Upper lobe of left lung (tissue), 6 donors: Measurements from ENCODE around the gene MRPS9. TPM values are rescaled to one million over a fixed set of nuclear protein-coding genes. Genes with fewer than 3 reads are reported as not detected.

Experiments used
- ATAC-seq, 2 donors: fragments of 200-7000 bp; cut with Tn5 transposase; one replicate each; pipeline ENCODE4 v1.9.1; 2022; ENCODE audit warnings: mild to moderate bottlenecking in 2 of 2, moderate library complexity in 2 of 2; ENCODE audit not compliant: low FRiP score in 2 of 2
- DNase-seq, 2 donors: peaks; one replicate each; pipeline ENCODE4 v3.0.0-alpha.2; 2019 to 2020
- H3K27ac ChIP-seq, 4 donors: fragments of 200-600 bp; sonication (generic); one replicate each; pipeline ENCODE4 v1.5.1; 2016 to 2019
- H3K27me3 ChIP-seq, 4 donors: fragments of 200-600 bp; sonication (generic); one replicate each; pipeline ENCODE4 v1.5.1; 2017 to 2019
- H3K36me3 ChIP-seq, 4 donors: fragments of 200-600 bp; sonication (generic); one replicate each; pipeline ENCODE4 v1.5.1; 2016 to 2019
- H3K4me1 ChIP-seq, 4 donors: fragments of 200-600 bp; sonication (generic); one replicate each; pipeline ENCODE4 v1.5.1; 2018 to 2019
- H3K4me3 ChIP-seq, 4 donors: fragments of 200-600 bp; sonication (generic); one replicate each; pipeline ENCODE4 v1.5.1; 2017 to 2019; ENCODE audit warnings: mild to moderate bottlenecking in 2 of 4, moderate library complexity in 1 of 4
- H3K9me3 ChIP-seq, 4 donors: fragments of 200-600 bp; sonication (generic); one replicate each; pipeline ENCODE4 v1.5.1; 2018 to 2019
- CTCF ChIP-seq, 6 experiments: fragments of 450-650 bp in 4 of 6; fragments of 200-600 bp in 2 of 6; sonication (generic) in 2 of 6; IDR thresholded peaks; one replicate each; pipeline ENCODE4 v1.5.1; 2016 to 2019; ENCODE audit warnings: antibody characterized with exemption in 6 of 6
- EP300 ChIP-seq, 4 donors: sonication (generic); formaldehyde crosslinking; IDR thresholded peaks; one replicate each; pipeline ENCODE4 v1.5.1; 2017; ENCODE audit warnings: antibody characterized with exemption in 4 of 4, control low read depth in 2 of 4
- POLR2A ChIP-seq, 4 donors: fragments of 450-650 bp; IDR thresholded peaks; one replicate each; pipeline ENCODE4 v1.5.1; 2016 to 2017; ENCODE audit warnings: antibody characterized with exemption in 4 of 4, mild to moderate bottlenecking in 2 of 4
- POLR2AphosphoS5 ChIP-seq, 2 donors: sonication (generic); formaldehyde crosslinking; IDR thresholded peaks; one replicate each; pipeline ENCODE4 v1.5.1; 2017; ENCODE audit warnings: antibody characterized with exemption in 2 of 2
- WGBS, 2 donors: methylation state at CpG; one replicate each; pipeline ENCODE4 v1.1.5; 2017 to 2018; 5-methylcytosine and 5-hydroxymethylcytosine counted together
- total RNA-seq, 6 donors: library from RNA; depleted of rRNA in 4 of 6; stranded (reverse); fragments of >200 nt in 4 of 6; gene quantifications; one replicate each; pipeline versions ENCODE4 v1.1.0 to v1.2.1, GENCODE V29; 2016 to 2021
- donor health status: DM: no; HTN: no; CAD: no; lungs with moderate emphysema.
- donor health status: DM: no; HTN: yes; CAD: no; lungs with severe emphysema.

MRPS9 gene
- total RNA-seq, 6 donors from 2014 or later = 15.4 to 17.8 (median 17.0) TPM

- no peak for DNase-seq
These were observed 17.7 kb downstream of the MRPS9 start for GRCh38 chr2:105055613-105056012.

GRCh38 chr2:105056245-105056644 lies 18.4 kb downstream of the MRPS9 start:
- Histone ChIP-seq H3K9me3 (no peaks in the 10 kb centered on the region), H3K27ac (no peak overlapping the region), H3K27me3 (no peaks in the 10 kb centered on the region), H3K4me1 (no peaks in the 10 kb centered on the region), H3K36me3 (peaks cover 0 to 4% (median 1%) of the 10 kb centered on the region in 4 donors), H3K4me3 (no peak overlapping the region)
- TF ChIP-seq CTCF (IDR thresholded peaks at IDR 0.05) = no peak
- TF ChIP-seq POLR2A (IDR thresholded peaks at IDR 0.05) = no peak
- no peak for TF ChIP-seq POLR2AphosphoS5 (IDR thresholded peaks at IDR 0.05)
- TF ChIP-seq EP300 (IDR thresholded peaks at IDR 0.05) = no peak
- DNase-seq = no peak
- 84 to 94% methylated on average over 3 of the region's 3 CpGs for WGBS, 2 donors
- ATAC-seq = no peak

More at GRCh38 chr2:105055613-105056012, 17.7 kb downstream of the MRPS9 start:
- no peak overlapping the region for H3K4me3 ChIP-seq
- H3K9me3 ChIP-seq = no peaks in the 10 kb centered on the region
- no peaks in the 10 kb centered on the region for H3K4me1 ChIP-seq
- TF ChIP-seq POLR2A (IDR thresholded peaks at IDR 0.05) (no peak), CTCF (IDR thresholded peaks at IDR 0.05) (no peak), EP300 (IDR thresholded peaks at IDR 0.05) (no peak), POLR2AphosphoS5 (IDR thresholded peaks at IDR 0.05) (no peak)
- 68 to 95% methylated on average over 2 of the region's 2 CpGs for WGBS, 2 donors
- no peak overlapping the region for H3K27ac ChIP-seq
- no peaks in the 10 kb centered on the region for H3K27me3 ChIP-seq
- H3K36me3 ChIP-seq = peaks cover 0 to 9% (median 3%) of the 10 kb centered on the region in 4 donors
- no peak for ATAC-seq

- H3K27ac ChIP-seq = no peak overlapping the region
- no peak for DNase-seq
- H3K4me3 ChIP-seq = no peak overlapping the region
- no peak for ATAC-seq
- no peaks in the 10 kb centered on the region for H3K27me3 ChIP-seq
- 77 to 85% methylated on average over 1 of the region's 1 CpG for WGBS, 2 donors
- peaks cover 0 to 4% (median 0%) of the 10 kb centered on the region in 4 donors for H3K36me3 ChIP-seq
- TF ChIP-seq POLR2AphosphoS5 (IDR thresholded peaks at IDR 0.05) (no peak), EP300 (IDR thresholded peaks at IDR 0.05) (no peak), POLR2A (IDR thresholded peaks at IDR 0.05) (no peak), CTCF (IDR thresholded peaks at IDR 0.05) (no peak)
- no peaks in the 10 kb centered on the region for H3K9me3 ChIP-seq
- no peaks in the 10 kb centered on the region for H3K4me1 ChIP-seq
These were observed 19.1 kb downstream of the MRPS9 start for GRCh38 chr2:105057005-105057404.

GRCh38 chr2:105061560-105061959 lies 23.7 kb downstream of the MRPS9 start:
- Histone ChIP-seq H3K9me3 (no peaks in the 10 kb centered on the region), H3K27me3 (no peaks in the 10 kb centered on the region), H3K4me1 (no peaks in the 10 kb centered on the region), H3K36me3 (no peaks in the 10 kb centered on the region), H3K4me3 (no peak overlapping the region), H3K27ac (no peak overlapping the region)
- WGBS, 2 donors = 94 to 100% methylated on average over 3 of the region's 3 CpGs
- DNase-seq (no peak), ATAC-seq (no peak)
- no peak for TF ChIP-seq POLR2A (IDR thresholded peaks at IDR 0.05)
- no peak for TF ChIP-seq EP300 (IDR thresholded peaks at IDR 0.05)
- TF ChIP-seq CTCF (IDR thresholded peaks at IDR 0.05) = no peak
- no peak for TF ChIP-seq POLR2AphosphoS5 (IDR thresholded peaks at IDR 0.05)

- TF ChIP-seq CTCF (IDR thresholded peaks at IDR 0.05) (no peak), POLR2A (IDR thresholded peaks at IDR 0.05) (no peak), EP300 (IDR thresholded peaks at IDR 0.05) (no peak), POLR2AphosphoS5 (IDR thresholded peaks at IDR 0.05) (no peak)
- Histone ChIP-seq H3K36me3 (no peaks in the 10 kb centered on the region), H3K9me3 (no peaks in the 10 kb centered on the region), H3K4me1 (no peaks in the 10 kb centered on the region), H3K4me3 (no peak overlapping the region), H3K27ac (no peak overlapping the region), H3K27me3 (no peaks in the 10 kb centered on the region)
- no peak for ATAC-seq
- WGBS, 2 donors = 93 to 94% methylated on average over 5 of the region's 5 CpGs
- no peak for DNase-seq
These were observed 24.3 kb downstream of the MRPS9 start for GRCh38 chr2:105062158-105062557.
